Measurements from ENCODE around the gene IFT22.
A peak's percentile ranks its signal among the peaks of the same experiment; 100 is the strongest.
"Not testable (repeated sequence)": the region's sequence is repeated elsewhere in the genome, so short reads cannot be mapped to it uniquely, and the experiment has no call there.

The IFT22 gene

DNA sequence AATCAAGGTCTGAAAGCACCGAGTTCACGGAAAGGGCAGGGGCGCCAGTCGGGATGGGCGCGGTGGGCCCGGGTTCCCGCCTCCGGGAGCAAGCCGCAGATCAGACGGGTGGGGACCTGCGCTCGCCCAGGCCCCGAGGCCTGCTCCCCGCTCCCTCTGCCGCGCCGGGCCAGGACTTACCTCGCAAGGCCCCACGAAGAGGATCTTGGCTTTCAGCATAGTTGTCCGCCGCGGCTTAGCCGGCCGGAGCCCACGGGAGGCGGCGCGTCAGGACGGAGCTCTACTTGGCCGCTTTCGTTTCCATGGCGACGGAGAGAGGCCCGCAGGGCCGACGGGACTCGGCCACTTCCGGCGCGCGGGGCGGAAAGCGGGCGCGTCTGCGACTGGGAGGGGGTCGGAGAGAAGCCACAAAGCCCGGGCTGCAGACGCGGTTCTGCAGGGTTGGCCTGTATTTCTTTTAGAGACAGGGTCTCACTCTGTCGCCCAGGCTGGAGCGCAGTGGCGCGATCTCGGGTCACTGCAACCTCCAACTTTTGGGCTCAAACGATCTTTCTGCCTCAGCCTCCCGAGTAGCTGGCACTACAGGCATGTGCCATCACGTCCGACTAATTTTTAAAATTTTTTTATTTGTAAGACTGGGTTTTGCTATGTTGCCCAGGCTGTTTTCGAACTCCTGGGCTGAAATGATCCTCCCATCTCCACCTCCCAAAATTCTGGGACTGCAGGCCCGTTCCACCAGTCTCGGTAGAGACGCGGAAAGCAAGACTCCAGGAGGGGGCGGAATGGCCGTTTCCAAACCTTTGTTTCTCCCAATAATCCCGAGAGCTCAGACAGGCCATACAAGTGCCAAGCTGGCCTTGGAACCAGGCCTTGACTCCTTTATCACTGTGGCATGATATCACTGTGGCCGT is at the start of gene IFT22:
TSS of gene IFT22 (minus strand) at position 322 of the 911 bp plus-strand sequence. CDS start at position 219, 103 bp downstream.
- peak; percentile 87 to 88 for DNase-seq

GRCh38 chr7:101370836-101371235 is 49.2 kb upstream of the IFT22 start:
- no peak for DNase-seq

DNA sequence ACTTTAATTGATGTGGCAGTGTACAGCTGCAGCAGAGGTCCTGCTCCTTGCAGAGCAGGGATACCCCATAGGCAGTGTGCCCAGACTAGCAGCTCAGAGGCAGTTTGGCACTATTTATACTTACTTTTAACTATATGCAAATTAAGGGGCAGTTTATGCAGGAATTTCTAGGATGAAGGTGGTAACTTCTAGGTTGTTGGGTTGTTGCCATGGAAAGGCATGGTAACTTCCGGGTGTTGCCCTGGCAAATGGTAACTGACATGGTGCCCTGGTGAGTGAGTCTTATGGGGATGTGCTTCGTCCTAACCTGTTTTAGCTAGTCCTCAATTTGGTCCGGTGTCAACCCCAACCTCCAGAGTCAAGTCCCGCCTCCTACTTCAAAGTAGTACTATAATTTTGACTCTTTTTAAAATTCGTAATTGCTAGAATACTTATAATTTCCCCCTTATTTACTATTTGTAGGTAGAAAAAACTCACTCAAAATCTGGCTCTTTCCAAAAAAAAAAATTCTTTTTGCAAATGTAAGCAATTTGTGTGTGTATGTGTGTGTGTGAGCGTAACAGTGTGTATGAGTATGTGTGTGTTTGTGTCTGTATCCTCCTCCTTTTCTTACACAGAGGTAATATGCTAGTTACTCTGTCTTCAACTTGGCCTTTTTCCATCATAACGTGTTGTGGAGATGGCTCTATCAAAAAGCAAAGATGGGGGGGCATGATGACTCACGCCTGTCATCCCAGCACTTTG is 47.0 kb upstream of the IFT22 start:
- no peak for DNase-seq

GRCh38 chr7:101367676-101368075 is 46.1 kb upstream of the IFT22 start:
- DNase-seq = no peak

DNA sequence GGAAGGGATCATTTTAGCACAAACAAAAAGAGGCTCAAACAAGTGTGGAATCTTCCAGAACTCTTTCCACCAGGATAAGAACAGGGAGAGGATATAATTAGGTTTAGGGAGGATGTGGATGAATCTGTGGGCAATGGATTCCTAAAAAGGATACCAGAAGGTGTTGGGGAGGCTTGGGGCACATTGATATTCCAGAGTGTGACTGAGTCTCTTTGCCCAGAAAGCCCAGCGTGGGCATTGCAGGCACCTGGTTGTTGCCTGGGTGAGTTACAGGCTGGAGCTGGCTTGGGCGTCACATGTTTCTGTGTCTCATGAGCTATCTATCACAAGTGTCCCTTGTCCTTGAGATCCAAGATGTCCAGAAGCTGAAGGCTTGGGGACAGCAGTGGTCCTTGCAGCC is 44.3 kb upstream of the IFT22 start:
- no peak for DNase-seq

- peak; percentile 59 to 68 for DNase-seq
Observed at GRCh38 chr7:101363734-101364374, 42.2 kb upstream of the IFT22 start.

DNA sequence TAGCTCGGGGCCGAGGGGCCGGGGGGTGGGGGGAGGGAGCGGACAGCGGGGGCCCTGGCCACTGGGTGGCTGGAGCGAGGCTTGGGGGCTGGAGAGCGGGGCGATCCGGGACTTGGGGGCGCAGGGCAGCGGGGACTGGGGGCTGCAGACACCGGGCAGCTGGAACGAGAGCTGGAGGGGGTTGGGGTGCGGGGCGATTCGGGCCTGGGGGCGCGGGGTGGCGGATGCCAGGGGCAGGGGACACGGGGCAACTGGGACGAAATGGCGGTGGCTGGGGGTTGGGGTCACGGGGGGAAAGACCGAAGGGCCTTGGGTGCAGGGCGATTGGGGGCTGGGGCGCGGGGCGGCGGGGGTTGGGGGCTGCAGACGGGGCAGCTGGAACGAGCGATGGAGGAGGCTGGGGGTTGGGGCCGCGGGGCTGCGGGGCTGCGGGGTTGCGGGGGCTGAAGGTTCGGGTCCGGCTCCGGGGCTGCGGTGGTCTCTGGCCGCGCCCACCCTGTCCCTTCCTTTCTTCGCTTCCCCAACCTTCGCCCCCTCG is 41.7 kb upstream of the IFT22 start:
- no peak for DNase-seq

DNA sequence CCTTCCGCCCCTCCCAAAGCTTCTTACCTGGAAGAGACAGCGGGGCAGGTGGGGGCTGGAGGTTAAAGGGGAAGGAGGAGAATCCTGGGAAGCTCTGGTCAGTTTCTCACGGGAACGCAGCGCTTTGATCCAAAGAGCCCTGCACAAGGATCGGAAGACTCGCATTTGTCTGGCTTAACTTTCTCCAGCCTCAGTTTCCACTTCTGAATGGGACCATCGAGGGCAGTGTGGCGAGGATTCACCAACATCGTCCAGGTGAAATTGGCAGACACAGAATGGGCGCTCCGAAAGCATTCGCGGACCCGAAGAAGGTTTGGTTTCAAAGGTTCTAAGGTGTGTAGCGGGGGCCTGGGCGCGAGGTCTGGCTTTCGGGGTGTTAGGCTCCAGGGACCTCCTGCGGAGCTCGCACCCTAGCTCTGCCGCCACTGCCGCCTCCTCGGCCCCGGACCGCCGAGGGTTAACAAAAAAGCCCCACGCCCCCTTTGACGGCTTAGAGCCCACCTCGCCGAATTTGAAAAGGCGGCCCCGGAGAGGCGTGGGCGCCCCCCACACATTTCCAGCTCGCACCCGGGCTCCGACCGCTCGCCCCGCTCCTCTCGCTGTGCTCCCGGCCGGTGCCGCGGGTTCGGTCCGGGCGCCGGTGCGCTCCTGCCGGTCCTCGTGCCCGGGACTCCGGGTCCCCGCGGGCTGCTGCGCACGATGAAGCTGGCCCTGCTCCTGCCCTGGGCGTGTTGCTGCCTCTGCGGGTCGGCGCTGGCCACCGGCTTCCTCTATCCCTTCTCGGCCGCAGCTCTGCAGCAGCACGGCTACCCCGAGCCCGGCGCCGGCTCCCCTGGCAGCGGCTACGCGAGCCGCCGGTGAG is 41.0 kb upstream of the IFT22 start, which contains the start of gene COL26A1:
TSS of gene COL26A1 (plus strand) at position 542 of the 862 bp plus-strand sequence. CDS start at position 700, 158 bp downstream.
- peak in 1 of 2 donors; percentile 6 for DNase-seq

DNA sequence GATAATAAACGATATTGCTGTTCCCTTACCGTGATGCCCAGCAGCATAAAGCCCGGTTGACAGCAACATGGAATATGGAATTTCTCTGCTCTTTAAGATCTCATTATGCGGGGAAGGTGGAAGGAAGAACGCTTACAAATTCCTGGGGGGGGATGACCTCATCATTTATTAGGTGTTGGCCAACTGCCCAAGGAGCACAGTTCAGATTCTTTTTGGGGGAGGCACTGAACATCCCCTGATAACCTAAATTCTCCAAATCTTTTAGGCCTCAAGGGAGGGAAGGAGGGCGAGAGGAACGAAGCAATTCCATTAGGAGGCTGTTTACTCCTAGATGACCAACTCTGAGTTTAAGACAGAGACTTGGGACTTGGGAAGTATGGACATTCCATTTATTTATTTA is 35.8 kb upstream of the IFT22 start:
- no peak for DNase-seq

DNA sequence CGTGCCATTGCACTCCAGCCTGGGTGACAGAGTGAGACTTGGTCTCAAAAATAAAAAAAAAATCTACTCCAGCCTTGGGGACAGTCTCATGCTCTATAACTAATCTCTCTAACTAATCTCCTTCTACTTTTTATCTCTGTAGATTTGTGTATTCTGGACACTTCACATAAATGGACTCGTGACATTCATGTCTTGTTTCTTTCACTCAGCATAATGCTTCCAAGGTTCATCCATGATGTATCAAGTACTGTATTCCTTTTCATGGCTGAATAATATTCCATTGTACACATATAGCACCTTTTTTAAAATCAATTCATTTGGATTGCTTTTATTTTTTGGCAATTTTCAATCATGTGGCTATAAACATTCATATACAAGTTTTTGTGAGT is 31.3 kb upstream of the IFT22 start:
- DNase-seq = no peak

DNA sequence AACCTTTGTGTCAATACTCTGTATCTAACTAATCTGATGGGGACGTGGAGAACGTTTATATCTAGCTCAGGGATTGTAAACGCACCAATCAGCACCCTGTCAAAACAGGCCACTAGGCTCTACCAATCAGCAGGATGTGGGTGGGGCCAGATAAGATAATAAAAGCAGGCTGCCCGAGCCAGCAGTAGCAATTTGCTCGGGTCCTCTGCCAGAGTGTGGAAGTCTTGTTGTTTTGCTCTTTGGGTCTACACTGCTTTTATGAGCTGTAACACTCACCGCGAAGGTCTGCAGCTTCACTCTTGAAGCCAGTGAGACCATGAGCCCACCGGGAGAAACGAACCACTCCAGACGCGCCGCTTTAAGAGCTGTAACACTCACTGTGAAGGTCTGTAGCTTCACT is 27.7 kb upstream of the IFT22 start:
- not testable (repeated sequence) for DNase-seq

- DNase-seq = not testable (repeated sequence)
Observed at GRCh38 chr7:101348456-101349067, 26.9 kb upstream of the IFT22 start.

DNA sequence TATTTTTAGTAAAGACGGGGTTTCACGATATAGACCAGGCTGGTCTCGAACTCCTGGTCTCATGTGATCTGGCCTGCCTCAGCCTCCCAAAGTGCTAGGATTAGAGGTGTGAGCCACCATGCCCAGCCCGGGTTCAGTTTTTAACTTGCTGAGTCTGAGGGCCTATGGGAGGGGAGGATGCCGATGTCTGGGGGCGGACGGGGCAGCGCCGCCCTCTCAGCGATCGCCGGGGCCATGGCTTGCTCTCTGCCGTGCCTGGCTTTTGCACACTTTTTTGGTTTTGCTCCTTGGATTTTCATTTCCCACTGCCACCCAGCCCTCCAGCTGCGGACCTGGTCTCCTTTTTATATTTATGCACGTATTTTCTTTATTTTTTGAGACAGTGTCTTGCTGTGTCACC is 25.9 kb upstream of the IFT22 start:
- no peak for DNase-seq

DNA sequence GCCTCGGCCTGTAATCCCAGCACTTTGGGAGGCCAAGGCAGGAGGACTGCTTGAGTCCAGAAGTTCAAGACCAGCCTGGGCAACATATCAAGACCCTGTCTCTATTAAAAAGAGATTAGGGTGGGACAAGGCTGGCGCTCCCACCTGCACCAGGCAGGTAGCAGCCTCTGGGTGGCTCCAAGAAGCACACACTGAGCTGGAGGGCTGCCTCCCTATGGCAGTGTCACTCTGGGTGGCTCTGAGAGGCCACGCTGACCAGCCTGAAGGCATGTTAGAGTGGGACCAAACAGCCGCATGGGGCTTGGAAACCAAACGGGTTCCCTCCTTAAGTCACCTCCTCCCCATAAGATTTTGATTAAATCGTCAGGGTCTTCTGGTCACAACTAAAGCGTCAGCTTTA is 21.3 kb upstream of the IFT22 start:
- DNase-seq = no peak

DNA sequence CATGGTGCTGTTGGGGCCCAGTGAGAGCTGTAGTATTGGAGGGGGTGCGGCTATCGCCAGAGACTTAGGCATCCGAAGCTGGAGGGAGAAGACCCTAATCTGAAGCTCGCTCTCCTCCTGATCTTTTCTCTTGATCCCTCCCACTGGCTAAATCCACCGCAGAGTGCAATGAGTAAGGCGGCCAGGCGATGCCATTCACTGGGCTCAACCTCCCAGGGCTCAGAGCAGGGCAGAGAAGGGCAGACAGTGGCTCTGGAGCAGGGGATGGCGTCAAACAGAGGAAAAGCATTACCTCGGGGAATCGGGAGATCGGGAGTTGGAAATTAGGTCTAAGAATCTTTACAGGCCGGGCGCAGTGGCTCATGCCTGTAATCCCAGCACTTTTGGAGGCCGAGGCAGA is 18.8 kb upstream of the IFT22 start:
- DNase-seq = no peak

GRCh38 chr7:101333912-101334311 is 12.3 kb upstream of the IFT22 start:
- DNase-seq = no peak

DNA sequence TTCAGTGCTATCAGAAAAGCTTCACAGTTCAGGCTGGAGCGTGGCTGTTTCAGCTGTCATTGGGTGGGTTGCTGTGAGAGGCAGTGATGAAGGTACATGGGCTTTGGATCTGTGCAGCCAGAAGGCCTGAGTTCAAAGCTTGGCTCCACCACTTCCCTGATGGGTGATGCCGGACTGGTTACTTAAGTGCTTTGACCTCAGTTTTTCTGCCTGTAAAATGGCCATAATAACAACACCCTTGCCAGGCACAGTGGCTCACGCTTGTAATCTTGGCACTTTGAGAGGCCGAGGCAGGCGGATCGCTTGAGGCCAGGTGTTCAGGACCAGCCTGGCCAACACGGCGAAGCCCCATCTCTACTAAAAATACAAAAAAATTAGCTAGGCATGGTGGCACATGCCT is 10.4 kb upstream of the IFT22 start:
- no peak for DNase-seq

DNA sequence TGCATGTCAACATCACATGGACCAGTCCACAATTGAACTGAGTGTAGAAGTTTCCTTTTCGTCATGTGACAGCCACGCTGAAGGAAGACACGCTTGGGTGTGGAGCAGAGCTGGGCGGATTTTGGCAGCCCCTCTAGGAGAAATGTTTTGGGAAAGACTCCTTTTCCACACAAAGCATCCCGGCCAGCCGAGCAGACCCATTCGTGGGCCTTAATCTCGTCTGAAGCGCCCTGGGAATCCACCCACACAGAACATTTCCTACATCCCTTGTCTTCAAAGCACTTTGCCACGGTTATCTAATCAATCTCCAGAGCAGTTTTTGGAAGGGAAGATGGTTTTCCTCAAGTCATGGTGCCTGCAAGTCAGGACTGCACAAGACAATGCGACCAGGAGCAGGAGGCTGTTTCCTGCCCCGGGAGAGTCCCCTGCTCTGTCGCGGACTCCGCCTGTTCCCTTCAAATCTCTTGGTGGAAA is 8.4 kb upstream of the IFT22 start:
- DNase-seq = no peak

GRCh38 chr7:101328159-101328558 is 6.5 kb upstream of the IFT22 start:
- no peak for DNase-seq

GRCh38 chr7:101319401-101319800 is 2.2 kb downstream of the IFT22 start:
- DNase-seq = no peak

- peak; percentile 31 to 59 for DNase-seq
Observed at GRCh38 chr7:101315336-101315735, 6.3 kb downstream of the IFT22 start.
